Measurements from ENCODE around the gene HSPA12B.

Gene HSPA12B

GRCh38 chr20:3699037-3699436, 33.4 kb upstream of the HSPA12B start (continued):
- TF ChIP-seq TSHZ2 (CRISPR knock-in tag; IDR thresholded peaks at IDR 0.05) = no peak
- no peak for TF ChIP-seq OSR1 (CRISPR knock-in tag; IDR thresholded peaks at IDR 0.05)

- no peak for ATAC-seq
- TF ChIP-seq CREB5 (CRISPR knock-in tag; IDR thresholded peaks at IDR 0.05; ENCODE audit: low read depth) (no peak), ZNF565 (CRISPR knock-in tag; conservative IDR thresholded peaks at IDR 0.05; ENCODE audit: low read depth) (no peak), SNAI2 (CRISPR knock-in tag; IDR thresholded peaks at IDR 0.05) (no peak)
Measured at GRCh38 chr20:3701061-3701998, 31.2 kb upstream of the HSPA12B start.

- TF ChIP-seq BACH2 (CRISPR knock-in tag; IDR thresholded peaks at IDR 0.05; ENCODE audit: borderline replicate concordance) (no peak), ZNF565 (CRISPR knock-in tag; conservative IDR thresholded peaks at IDR 0.05; ENCODE audit: low read depth) (no peak), TOX (CRISPR knock-in tag; IDR thresholded peaks at IDR 0.05; ENCODE audit: borderline replicate concordance) (no peak)
- ATAC-seq = no peak
Measured at GRCh38 chr20:3702611-3703391, 29.7 kb upstream of the HSPA12B start.

- TF ChIP-seq PATZ1 (CRISPR knock-in tag; IDR thresholded peaks at IDR 0.05; ENCODE audit: borderline replicate concordance) = no peak
- no peak for TF ChIP-seq ZNF70 (CRISPR knock-in tag; IDR thresholded peaks at IDR 0.05)
- no peak for TF ChIP-seq RARB (CRISPR knock-in tag; IDR thresholded peaks at IDR 0.05)
- no peak for TF ChIP-seq OSR1 (CRISPR knock-in tag; IDR thresholded peaks at IDR 0.05)
- no peak for TF ChIP-seq ZC3H10 (CRISPR knock-in tag; IDR thresholded peaks at IDR 0.05)
- TF ChIP-seq BACH2 (CRISPR knock-in tag; IDR thresholded peaks at IDR 0.05; ENCODE audit: borderline replicate concordance) = no peak
- TF ChIP-seq ZFP3 (CRISPR knock-in tag; IDR thresholded peaks at IDR 0.05) = no peak
- TF ChIP-seq SNAI2 (CRISPR knock-in tag; IDR thresholded peaks at IDR 0.05) = no peak
- no peak for TF ChIP-seq TSHZ2 (CRISPR knock-in tag; IDR thresholded peaks at IDR 0.05)
- no peak for ATAC-seq
Measured at GRCh38 chr20:3704087-3704486, 28.4 kb upstream of the HSPA12B start.

- TF ChIP-seq PATZ1 (CRISPR knock-in tag; IDR thresholded peaks at IDR 0.05; ENCODE audit: borderline replicate concordance) = no peak
- no peak for TF ChIP-seq CSRNP3 (CRISPR knock-in tag; IDR thresholded peaks at IDR 0.05)
- TF ChIP-seq ZFP3 (CRISPR knock-in tag; IDR thresholded peaks at IDR 0.05) = no peak
- TF ChIP-seq ZNF565 (CRISPR knock-in tag; conservative IDR thresholded peaks at IDR 0.05; ENCODE audit: low read depth) = no peak
- TF ChIP-seq OSR1 (CRISPR knock-in tag; IDR thresholded peaks at IDR 0.05) = no peak
- TF ChIP-seq ZNF8 (CRISPR knock-in tag; IDR thresholded peaks at IDR 0.05) = no peak
- TF ChIP-seq GLIS3 (CRISPR knock-in tag; IDR thresholded peaks at IDR 0.05) = no peak
Measured at GRCh38 chr20:3705491-3705969, 27.0 kb upstream of the HSPA12B start.

More at GRCh38 chr20:3705491-3705969, 27.0 kb upstream of the HSPA12B start:
- ATAC-seq = no peak; the same call in 2 of the 3 replicates

All from SK-N-SH treated with all-trans-retinoic acid at 6 μM for 48 hours (cell line).